Calu3 (cell line): ENCODE measurements around the gene MRGPRE. TPM values are rescaled to one million over a fixed set of nuclear protein-coding genes. Genes with fewer than 3 reads are reported as not detected.

Source experiments
- BruUV-seq: library from RNA; stranded (reverse); fragments of 400-500 nt; replicated peaks from 2 replicates; lab custom pipeline; 2021; lab: Mats Ljungman, UMichigan
- CTCF ChIA-PET: fragments of 300-600 bp; sonication (Branson Sonifier 250); formaldehyde crosslinking; loops from one replicate; lab custom pipeline; 2022; ENCODE audit warnings: antibody characterized with exemption; lab: Charles Lee
- DNase-seq: peaks from one replicate; pipeline ENCODE4 v3.0.0; 2022
- H3K27ac Mint-ChIP-seq: one replicate; pipeline ENCODE4 v1.8.0; 2022; ENCODE audit warnings: mixed read lengths; ENCODE audit not compliant: unreplicated experiment
- H3K27me3 Mint-ChIP-seq: one replicate; pipeline ENCODE4 v1.8.0; 2022; ENCODE audit warnings: mixed read lengths; ENCODE audit not compliant: unreplicated experiment
- H3K36me3 Mint-ChIP-seq: one replicate; pipeline ENCODE4 v1.8.0; 2022; ENCODE audit warnings: mild to moderate bottlenecking, moderate library complexity, mixed read lengths; ENCODE audit not compliant: insufficient read depth, unreplicated experiment
- H3K4me1 Mint-ChIP-seq: one replicate; pipeline ENCODE4 v1.8.0; 2022; ENCODE audit warnings: mild to moderate bottlenecking, low read depth, mixed read lengths; ENCODE audit not compliant: unreplicated experiment
- H3K4me3 Mint-ChIP-seq: one replicate; pipeline ENCODE4 v1.8.0; 2022; ENCODE audit warnings: mild to moderate bottlenecking, low read depth, moderate library complexity, mixed read lengths; ENCODE audit not compliant: unreplicated experiment
- H3K9me3 Mint-ChIP-seq: one replicate; pipeline ENCODE4 v1.8.0; 2022; ENCODE audit warnings: low read depth, mixed read lengths; ENCODE audit not compliant: unreplicated experiment
- intact Hi-C: fragments of 100-400 bp; cut with micrococcal nuclease; formaldehyde crosslinking; loops from one replicate; pipeline ENCODE4 v1.10.0; 2022; ENCODE audit not compliant: unreplicated experiment
- total RNA-seq: library from RNA; stranded (reverse); gene quantifications from 2 replicates; pipeline ENCODE4 v1.2.3, GENCODE V29; 2022
- TF ChIP-seq, protein P1 (sequence below): fragments of 200-600 bp; IDR thresholded peaks from one replicate; pipeline ENCODE4 v1.8.0; 2022; ENCODE audit warnings: antibody characterized with exemption; ENCODE audit not compliant: unreplicated experiment

MRGPRE gene
- total RNA-seq, 1 experiment from 2014 or later, result not detected

DNA sequence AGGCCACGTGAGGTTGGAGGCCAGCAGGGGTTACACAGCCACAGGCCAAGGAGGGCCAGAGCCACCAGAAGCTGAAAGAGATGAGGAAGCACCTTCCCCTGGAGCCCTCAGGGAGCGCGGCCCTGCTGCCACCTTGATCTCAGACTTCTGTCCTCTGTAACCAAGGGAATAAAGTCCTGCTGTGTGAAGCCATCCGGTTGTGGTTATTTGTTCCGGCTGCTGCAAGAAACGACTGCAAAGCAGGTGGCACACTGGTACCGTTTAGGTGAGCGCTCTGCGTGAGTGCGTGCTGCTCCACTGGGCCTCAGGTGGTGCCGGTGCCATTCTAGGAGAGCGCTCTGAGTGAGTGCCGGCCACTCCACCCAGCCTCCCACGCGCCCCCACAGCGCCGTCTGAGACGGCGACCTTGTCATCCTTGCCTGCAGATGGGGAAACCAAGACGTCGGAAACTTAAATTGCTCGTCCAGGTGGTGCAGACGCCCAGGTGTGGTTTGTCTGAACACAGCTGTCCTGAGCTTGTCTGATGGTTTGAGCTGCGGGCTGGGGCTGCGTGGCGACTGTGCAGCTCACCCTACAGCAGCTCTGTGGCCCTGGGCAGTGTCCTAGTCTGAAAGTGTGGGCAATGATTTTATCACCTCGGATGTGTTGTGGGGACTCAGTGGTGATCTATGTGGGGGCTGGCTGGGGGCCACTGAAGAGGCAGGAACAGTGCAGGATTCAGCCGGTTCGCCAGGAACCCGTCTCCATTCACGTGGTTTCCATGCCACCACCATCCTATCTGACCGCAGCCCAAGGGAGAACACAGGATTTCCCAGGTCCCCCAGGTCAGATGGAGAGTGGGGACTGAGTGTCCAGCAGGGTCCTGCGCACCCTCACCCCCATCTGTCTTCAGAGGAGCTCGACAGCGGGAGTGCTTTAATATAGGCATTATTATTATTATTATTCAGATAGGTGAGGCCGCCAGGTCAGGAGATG, 9.0 kb downstream of the MRGPRE start:
- intact Hi-C loops, result no loop called here
- Mint-ChIP-seq H3K4me3 (no peak overlapping the region), H3K9me3 (no peaks in the 10 kb centered on the region), H3K36me3 (no peaks in the 10 kb centered on the region), H3K27ac (no peak overlapping the region), H3K4me1 (no peaks in the 10 kb centered on the region), H3K27me3 (peaks cover 99% of the 10 kb centered on the region)
- CTCF ChIA-PET, result no interaction called here
- no peak for DNase-seq
- TF ChIP-seq, protein P1, sequence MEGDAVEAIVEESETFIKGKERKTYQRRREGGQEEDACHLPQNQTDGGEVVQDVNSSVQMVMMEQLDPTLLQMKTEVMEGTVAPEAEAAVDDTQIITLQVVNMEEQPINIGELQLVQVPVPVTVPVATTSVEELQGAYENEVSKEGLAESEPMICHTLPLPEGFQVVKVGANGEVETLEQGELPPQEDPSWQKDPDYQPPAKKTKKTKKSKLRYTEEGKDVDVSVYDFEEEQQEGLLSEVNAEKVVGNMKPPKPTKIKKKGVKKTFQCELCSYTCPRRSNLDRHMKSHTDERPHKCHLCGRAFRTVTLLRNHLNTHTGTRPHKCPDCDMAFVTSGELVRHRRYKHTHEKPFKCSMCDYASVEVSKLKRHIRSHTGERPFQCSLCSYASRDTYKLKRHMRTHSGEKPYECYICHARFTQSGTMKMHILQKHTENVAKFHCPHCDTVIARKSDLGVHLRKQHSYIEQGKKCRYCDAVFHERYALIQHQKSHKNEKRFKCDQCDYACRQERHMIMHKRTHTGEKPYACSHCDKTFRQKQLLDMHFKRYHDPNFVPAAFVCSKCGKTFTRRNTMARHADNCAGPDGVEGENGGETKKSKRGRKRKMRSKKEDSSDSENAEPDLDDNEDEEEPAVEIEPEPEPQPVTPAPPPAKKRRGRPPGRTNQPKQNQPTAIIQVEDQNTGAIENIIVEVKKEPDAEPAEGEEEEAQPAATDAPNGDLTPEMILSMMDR, result no peak
- BruUV-seq, result no TSS peak

DNA sequence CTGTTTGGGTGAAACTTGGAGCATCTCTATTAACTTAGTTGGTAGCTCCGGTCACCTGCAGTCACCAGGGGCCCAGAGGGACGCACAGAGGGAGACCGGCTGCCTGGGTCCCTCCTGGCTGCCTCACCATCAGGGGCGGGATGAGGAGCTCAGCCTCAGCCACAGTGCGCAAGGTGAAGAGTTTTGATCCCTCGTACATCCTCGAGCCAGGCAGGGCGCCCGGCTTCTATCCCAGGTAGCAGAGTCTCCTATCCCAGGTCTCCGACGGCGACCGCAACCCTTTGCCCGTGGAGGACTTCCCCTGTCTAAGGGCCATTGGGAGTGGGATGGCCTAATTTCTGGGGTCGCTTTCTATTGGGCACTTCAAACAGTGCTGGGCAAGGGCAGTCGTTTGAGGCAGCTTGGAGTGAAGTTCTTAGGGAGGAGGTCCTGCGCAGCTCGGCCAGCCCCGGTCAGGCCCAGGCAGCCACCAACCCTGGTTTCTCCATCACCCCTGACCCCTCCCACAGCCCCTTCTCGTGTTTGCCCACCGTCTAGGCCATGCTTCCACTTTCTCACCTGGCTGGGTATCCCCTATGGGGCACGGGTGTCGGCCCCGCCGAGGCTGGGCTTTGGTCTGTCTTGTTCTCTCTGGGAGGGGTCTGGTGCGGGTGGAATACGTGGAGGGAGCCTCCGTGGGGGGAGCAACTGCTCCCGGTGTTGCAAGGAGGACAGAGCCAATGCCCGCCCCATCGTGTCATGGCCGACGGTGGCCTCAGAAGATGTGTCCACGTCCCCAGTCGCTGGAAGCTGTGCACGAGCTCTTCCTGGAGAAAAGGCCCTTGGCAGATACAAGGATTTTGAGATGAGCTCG, 10.0 kb downstream of the MRGPRE start:
- TF ChIP-seq, protein P1, result no peak
- no peaks in the 10 kb centered on the region for H3K9me3 Mint-ChIP-seq
- H3K27me3 Mint-ChIP-seq, result peaks cover 99% of the 10 kb centered on the region
- H3K4me1 Mint-ChIP-seq, result peaks cover under 1% of the 10 kb centered on the region
- no peak for DNase-seq
- H3K4me3 Mint-ChIP-seq, result no peak overlapping the region
- intact Hi-C loops, result no loop called here
- no peak overlapping the region for H3K27ac Mint-ChIP-seq
- CTCF ChIA-PET, result no interaction called here
- no peaks in the 10 kb centered on the region for H3K36me3 Mint-ChIP-seq
- no TSS peak for BruUV-seq

DNA sequence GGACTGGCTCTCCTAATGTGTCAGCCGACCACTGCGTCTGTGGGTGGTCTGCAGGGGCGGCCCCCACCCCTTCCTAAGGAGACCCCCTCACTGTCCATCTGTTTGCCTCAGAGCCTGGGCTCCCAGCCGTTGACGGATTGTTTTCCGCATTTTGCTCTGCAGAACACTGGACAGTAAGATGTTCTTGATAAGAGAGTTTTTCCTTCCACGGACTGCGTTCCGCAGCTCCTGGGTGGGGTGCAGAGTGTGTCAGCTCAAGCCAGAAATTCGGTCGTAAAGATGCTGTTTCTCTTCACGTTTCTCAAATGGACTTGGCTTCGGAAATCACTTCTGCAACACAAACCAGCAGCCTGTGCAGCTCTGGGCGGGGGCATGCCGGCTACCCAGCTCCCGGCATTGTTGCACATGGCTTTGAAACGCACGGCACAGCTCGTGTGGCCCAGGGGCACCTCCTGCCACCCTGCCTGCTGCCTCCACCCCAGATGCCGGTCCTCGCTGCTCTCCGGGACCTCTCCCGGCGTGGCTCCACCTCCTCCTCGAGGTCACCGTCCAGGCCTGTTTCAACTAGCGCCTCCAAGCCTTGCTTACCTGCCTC, 10.7 kb downstream of the MRGPRE start:
- TF ChIP-seq, protein P1, result no peak
- intact Hi-C loops, result no loop called here
- CTCF ChIA-PET, result interaction anchor here (0.9 to 1.0 kb wide), 2 partner anchors 12 to 187 kb away, joined by 3 to 8 read pairs; no protein-coding TSS in a partner anchor
- no peak for DNase-seq
- Mint-ChIP-seq H3K4me3 (no peak overlapping the region), H3K27ac (no peak overlapping the region), H3K4me1 (peaks cover 8% of the 10 kb centered on the region), H3K9me3 (no peaks in the 10 kb centered on the region), H3K27me3 (peaks cover 99% of the 10 kb centered on the region), H3K36me3 (no peaks in the 10 kb centered on the region)
- BruUV-seq, result no TSS peak
